HepG2 (cell line): ENCODE data around the gene ETV5. TPM values are rescaled to one million over a fixed set of nuclear protein-coding genes. Genes with fewer than 3 reads are reported as not detected.

ENCODE experiments used
- ARID2 ChIP-seq: sonication (generic); formaldehyde crosslinking; IDR thresholded peaks from 2 replicates; pipeline ENCODE4 v1.8.1; 2022; ENCODE audit warnings: mild to moderate bottlenecking, missing genetic modification reagents, borderline replicate concordance
- EP300 ChIP-seq, 3 experiments: sonication (generic) in 1 of 3; formaldehyde crosslinking in 1 of 3; IDR thresholded peaks; 2 replicates each; pipeline versions ENCODE4 v1.5.1 to v1.6.1; 2011 to 2020; ENCODE audit warnings: low read depth in 2 of 3, low read length in 2 of 3, borderline replicate concordance in 1 of 3, improper control_type of control experiment in 1 of 3, mild to moderate bottlenecking in 1 of 3, missing genetic modification reagents in 1 of 3, moderate library complexity in 1 of 3
- MLLT10 ChIP-seq: sonication (generic); formaldehyde crosslinking; IDR thresholded peaks from 2 replicates; pipeline ENCODE4 v1.4.0; 2020; ENCODE audit warnings: missing genetic modification reagents
- MNT ChIP-seq: fragments of 450-650 bp; IDR thresholded peaks from 2 replicates; pipeline ENCODE4 v1.6.1; 2016
- MTA3 ChIP-seq: sonication (generic); formaldehyde crosslinking; IDR thresholded peaks from 2 replicates; pipeline ENCODE4 v1.4.0; 2020; ENCODE audit warnings: missing genetic modification reagents
- NFE2L1 ChIP-seq: sonication (generic); formaldehyde crosslinking; IDR thresholded peaks from 2 replicates; pipeline ENCODE4 v1.4.0; 2020; ENCODE audit warnings: missing genetic modification reagents, mild to moderate bottlenecking, borderline replicate concordance
- PHF20 ChIP-seq: sonication (generic); formaldehyde crosslinking; IDR thresholded peaks from 2 replicates; pipeline ENCODE4 v1.5.0; 2020; ENCODE audit warnings: mild to moderate bottlenecking, missing genetic modification reagents
- PRMT3 ChIP-seq: sonication (generic); formaldehyde crosslinking; IDR thresholded peaks from 2 replicates; pipeline ENCODE4 v1.8.1; 2022; ENCODE audit warnings: low read depth, mild to moderate bottlenecking, moderate library complexity, missing genetic modification reagents, borderline replicate concordance
- RORA ChIP-seq: sonication (generic); formaldehyde crosslinking; IDR thresholded peaks from 2 replicates; pipeline ENCODE4 v1.5.0; 2020; ENCODE audit warnings: mild to moderate bottlenecking, missing genetic modification reagents, moderate library complexity
- USF2 ChIP-seq, 2 experiments: sonication (generic) in 1 of 2; formaldehyde crosslinking in 1 of 2; IDR thresholded peaks; 2 replicates each; pipeline versions ENCODE4 v1.5.1 to v1.6.1; 2011 to 2020; ENCODE audit warnings: borderline replicate concordance in 1 of 2, low read depth in 1 of 2, low read length in 1 of 2, mild to moderate bottlenecking in 1 of 2, missing genetic modification reagents in 1 of 2, moderate library complexity in 1 of 2
- ZBTB21 ChIP-seq: sonication (generic); formaldehyde crosslinking; IDR thresholded peaks from 2 replicates; pipeline ENCODE4 v1.4.0; 2020; ENCODE audit warnings: missing genetic modification reagents
- ZNF121 ChIP-seq: sonication (generic); formaldehyde crosslinking; IDR thresholded peaks from 2 replicates; pipeline ENCODE4 v1.5.0; 2020; ENCODE audit warnings: mild to moderate bottlenecking, missing genetic modification reagents
- ZNF350 ChIP-seq: sonication (generic); formaldehyde crosslinking; IDR thresholded peaks from 2 replicates; pipeline ENCODE4 v1.4.0; 2020; ENCODE audit warnings: mild to moderate bottlenecking, low read depth, missing genetic modification reagents, borderline replicate concordance
- ZNF543 ChIP-seq: sonication (generic); formaldehyde crosslinking; IDR thresholded peaks from 2 replicates; pipeline ENCODE4 v1.4.0; 2020; ENCODE audit warnings: mild to moderate bottlenecking, missing genetic modification reagents
- polyA plus RNA-seq, 8 experiments: library from polyadenylated mRNA; depleted of rRNA in 3 of 8; stranded (reverse) in 7 of 8; unstranded in 1 of 8; fragments of >200 nt; fragmentation: Illumina TruSeq in 4 of 8; extraction: Trizol in 4 of 8; gene quantifications; 2 replicates each; pipeline versions ENCODE4 v1.2.1 to v1.2.3, GENCODE V29; 2011 to 2016; ENCODE audit warnings: low read depth in 4 of 8, missing spikeins in 1 of 8, mixed read lengths in 1 of 8; ENCODE audit not compliant: insufficient read depth in 1 of 8
- total RNA-seq, 5 experiments: library from RNA; depleted of rRNA; stranded (reverse); fragments of >200 nt; fragmentation: Illumina TruSeq; extraction: Trizol; gene quantifications; 2 replicates each; pipeline ENCODE4 v1.2.3, GENCODE V29; 2016; ENCODE audit warnings: low read depth in 1 of 5
- TF ChIP-seq, protein P1 (sequence below): sonication (generic); formaldehyde crosslinking; IDR thresholded peaks from 2 replicates; pipeline ENCODE4 v1.4.0; 2020; ENCODE audit warnings: missing genetic modification reagents
- TF ChIP-seq, protein P2 (sequence below): sonication (generic); formaldehyde crosslinking; IDR thresholded peaks from 2 replicates; pipeline ENCODE4 v1.8.1; 2023; ENCODE audit warnings: mild to moderate bottlenecking, missing genetic modification reagents
- TF ChIP-seq, protein P3 (sequence below): sonication (generic); formaldehyde crosslinking; IDR thresholded peaks from 2 replicates; pipeline ENCODE4 v1.8.0; 2023; ENCODE audit warnings: mild to moderate bottlenecking, missing genetic modification reagents
- TF ChIP-seq, protein P4 (sequence below): sonication (generic); formaldehyde crosslinking; IDR thresholded peaks from 2 replicates; pipeline ENCODE4 v1.4.0; 2020; ENCODE audit warnings: mild to moderate bottlenecking, low read depth, missing genetic modification reagents

ETV5 gene
- total and polyA plus RNA-seq, 2 of the 13 experiments (the other 11 are each of a cell fraction or from before 2014, with no cell fraction given) = 52.9 to 57.2 TPM

DNA sequence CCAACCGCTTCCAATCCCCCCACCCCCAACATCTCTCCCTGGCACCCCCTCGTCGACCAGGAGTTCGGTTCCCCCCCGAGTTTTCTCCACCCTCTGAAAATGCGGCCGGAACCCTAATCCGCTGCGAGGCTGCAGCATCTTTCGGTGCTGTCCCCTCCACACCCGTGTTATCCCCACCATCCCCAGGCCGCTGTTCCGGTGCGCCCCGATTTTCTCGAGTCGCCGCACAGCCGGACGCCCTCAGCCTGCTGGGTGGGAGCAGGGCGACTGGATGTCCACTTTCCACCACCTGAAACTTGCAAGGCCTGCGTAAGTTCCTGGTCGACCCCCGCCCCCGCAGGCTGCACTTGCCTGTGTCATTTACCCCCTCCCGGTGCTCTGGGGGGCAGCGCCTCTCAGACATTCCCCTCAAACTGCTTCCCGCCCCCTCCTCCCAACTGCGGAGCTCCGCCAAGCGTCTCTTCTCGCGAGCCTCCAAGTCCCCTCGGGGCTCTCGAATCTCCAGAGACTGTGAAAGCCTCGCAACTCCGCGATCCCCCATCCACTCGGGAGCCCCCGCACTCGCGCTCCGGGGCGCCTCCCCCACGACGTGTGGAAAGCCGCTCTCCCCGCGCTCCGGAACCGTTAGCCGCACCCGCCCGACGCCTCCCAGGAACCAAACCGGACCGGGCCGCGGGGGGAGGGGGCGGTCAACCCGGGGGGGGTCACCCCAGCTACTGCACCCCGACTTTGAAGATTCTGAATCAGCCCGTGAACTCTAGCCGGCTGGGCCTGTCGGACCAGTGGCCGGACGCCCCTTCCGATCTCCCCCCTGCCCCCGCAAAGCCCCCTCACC lies 566 bp downstream of the ETV5 start (continued):
- TF ChIP-seq EP300 (IDR thresholded peaks at IDR 0.05; ENCODE audit: low read depth in 2 of 2, low read length in 2 of 2) (no peak), EP300 (CRISPR knock-in tag; IDR thresholded peaks at IDR 0.05; ENCODE audit: borderline replicate concordance) (0 out of 2 replicates have a peak, but pooled peaks have one; percentile 23), USF2 (IDR thresholded peaks at IDR 0.05; ENCODE audit: low read depth, low read length) (no peak), USF2 (CRISPR knock-in tag; IDR thresholded peaks at IDR 0.05; ENCODE audit: borderline replicate concordance) (no peak; the same call in 1 of the 2 replicates), ZNF121 (CRISPR knock-in tag) (no peak), ZBTB21 (CRISPR knock-in tag) (no peak), NFE2L1 (CRISPR knock-in tag) (no peak), PHF20 (CRISPR knock-in tag) (peak; percentile 23; the same call in 1 of the 2 replicates), MLLT10 (CRISPR knock-in tag) (no peak), RORA (CRISPR knock-in tag) (no peak), MNT (no peak), MTA3 (no peak), ARID2 (CRISPR knock-in tag) (0 out of 2 replicates have a peak, but pooled peaks have one; percentile 46), ZNF350 (CRISPR knock-in tag) (no peak), ZNF543 (CRISPR knock-in tag) (no peak), PRMT3 (0 out of 2 replicates have a peak, but pooled peaks have one; percentile 7)
- TF ChIP-seq, protein P1, sequence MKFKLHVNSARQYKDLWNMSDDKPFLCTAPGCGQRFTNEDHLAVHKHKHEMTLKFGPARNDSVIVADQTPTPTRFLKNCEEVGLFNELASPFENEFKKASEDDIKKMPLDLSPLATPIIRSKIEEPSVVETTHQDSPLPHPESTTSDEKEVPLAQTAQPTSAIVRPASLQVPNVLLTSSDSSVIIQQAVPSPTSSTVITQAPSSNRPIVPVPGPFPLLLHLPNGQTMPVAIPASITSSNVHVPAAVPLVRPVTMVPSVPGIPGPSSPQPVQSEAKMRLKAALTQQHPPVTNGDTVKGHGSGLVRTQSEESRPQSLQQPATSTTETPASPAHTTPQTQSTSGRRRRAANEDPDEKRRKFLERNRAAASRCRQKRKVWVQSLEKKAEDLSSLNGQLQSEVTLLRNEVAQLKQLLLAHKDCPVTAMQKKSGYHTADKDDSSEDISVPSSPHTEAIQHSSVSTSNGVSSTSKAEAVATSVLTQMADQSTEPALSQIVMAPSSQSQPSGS (CRISPR knock-in tag) = no peak
- TF ChIP-seq, protein P2, sequence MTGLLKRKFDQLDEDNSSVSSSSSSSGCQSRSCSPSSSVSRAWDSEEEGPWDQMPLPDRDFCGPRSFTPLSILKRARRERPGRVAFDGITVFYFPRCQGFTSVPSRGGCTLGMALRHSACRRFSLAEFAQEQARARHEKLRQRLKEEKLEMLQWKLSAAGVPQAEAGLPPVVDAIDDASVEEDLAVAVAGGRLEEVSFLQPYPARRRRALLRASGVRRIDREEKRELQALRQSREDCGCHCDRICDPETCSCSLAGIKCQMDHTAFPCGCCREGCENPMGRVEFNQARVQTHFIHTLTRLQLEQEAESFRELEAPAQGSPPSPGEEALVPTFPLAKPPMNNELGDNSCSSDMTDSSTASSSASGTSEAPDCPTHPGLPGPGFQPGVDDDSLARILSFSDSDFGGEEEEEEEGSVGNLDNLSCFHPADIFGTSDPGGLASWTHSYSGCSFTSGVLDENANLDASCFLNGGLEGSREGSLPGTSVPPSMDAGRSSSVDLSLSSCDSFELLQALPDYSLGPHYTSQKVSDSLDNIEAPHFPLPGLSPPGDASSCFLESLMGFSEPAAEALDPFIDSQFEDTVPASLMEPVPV (CRISPR knock-in tag) = no peak
- TF ChIP-seq, protein P3, sequence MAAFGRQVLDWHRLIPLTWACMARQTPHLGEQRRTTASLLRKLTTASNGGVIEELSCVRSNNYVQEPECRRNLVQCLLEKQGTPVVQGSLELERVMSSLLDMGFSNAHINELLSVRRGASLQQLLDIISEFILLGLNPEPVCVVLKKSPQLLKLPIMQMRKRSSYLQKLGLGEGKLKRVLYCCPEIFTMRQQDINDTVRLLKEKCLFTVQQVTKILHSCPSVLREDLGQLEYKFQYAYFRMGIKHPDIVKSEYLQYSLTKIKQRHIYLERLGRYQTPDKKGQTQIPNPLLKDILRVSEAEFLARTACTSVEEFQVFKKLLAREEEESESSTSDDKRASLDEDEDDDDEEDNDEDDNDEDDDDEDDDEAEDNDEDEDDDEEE (CRISPR knock-in tag) = no peak
- TF ChIP-seq, protein P4, sequence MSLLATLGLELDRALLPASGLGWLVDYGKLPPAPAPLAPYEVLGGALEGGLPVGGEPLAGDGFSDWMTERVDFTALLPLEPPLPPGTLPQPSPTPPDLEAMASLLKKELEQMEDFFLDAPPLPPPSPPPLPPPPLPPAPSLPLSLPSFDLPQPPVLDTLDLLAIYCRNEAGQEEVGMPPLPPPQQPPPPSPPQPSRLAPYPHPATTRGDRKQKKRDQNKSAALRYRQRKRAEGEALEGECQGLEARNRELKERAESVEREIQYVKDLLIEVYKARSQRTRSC = no peak
